ENCODE results near the gene GPBP1.

DNA sequence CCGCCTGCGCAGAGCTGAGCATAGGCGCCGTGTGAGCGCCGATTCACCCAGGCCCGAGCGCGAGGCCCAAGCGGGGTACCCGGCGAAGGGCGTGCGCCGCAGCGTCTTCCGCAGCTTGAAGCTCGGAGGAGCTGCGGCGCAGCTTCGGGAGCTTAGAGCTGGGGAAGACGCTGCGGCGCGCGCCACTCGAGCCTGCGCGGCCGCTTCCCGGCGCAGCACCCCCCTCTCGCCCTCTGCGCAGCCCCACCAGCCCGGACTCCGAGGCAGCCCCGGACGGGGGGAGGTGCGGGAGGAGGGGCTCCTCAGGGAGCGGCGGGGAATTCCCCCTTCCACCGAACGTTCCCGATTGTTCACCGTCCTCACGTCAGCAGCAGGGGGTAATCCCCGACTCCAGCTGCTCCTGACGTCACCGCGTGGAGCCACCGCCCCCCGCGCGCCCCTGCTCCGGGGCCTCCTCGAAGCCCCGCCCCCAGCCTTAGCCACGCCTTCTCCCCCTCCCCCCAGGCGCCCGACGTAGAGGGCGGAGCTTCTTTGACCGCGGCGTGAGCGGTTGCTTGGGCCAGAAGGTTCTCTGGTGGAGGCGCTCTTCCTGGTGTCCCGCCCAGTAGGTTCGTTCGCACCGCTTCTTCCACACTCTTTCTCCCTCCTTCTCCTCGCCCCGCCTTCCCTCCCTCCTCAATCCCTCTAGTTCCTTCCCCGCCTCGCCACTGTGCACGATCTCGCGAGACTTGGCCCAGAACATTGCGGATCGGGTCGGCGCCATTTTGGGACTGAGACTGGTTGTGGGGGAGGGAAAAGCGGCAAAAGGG lies at the start of gene GPBP1:
- TF ChIP-seq, protein P1, sequence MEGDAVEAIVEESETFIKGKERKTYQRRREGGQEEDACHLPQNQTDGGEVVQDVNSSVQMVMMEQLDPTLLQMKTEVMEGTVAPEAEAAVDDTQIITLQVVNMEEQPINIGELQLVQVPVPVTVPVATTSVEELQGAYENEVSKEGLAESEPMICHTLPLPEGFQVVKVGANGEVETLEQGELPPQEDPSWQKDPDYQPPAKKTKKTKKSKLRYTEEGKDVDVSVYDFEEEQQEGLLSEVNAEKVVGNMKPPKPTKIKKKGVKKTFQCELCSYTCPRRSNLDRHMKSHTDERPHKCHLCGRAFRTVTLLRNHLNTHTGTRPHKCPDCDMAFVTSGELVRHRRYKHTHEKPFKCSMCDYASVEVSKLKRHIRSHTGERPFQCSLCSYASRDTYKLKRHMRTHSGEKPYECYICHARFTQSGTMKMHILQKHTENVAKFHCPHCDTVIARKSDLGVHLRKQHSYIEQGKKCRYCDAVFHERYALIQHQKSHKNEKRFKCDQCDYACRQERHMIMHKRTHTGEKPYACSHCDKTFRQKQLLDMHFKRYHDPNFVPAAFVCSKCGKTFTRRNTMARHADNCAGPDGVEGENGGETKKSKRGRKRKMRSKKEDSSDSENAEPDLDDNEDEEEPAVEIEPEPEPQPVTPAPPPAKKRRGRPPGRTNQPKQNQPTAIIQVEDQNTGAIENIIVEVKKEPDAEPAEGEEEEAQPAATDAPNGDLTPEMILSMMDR (IDR thresholded peaks at IDR 0.05; ENCODE audit: low read length) = no peak
- no peak for TF ChIP-seq EZH2 (IDR thresholded peaks at IDR 0.05; ENCODE audit: borderline replicate concordance, low read length)

Data from OCI-LY1 (cell line).